NT2/D1 (cell line): ENCODE measurements around the gene PDILT.

Source experiments
- YY1 ChIP-seq: IDR thresholded peaks from 2 replicates; pipeline ENCODE4 v1.6.1; 2011; ENCODE audit not compliant: insufficient read length, insufficient read depth
- ZNF274 ChIP-seq: IDR thresholded peaks from 2 replicates; pipeline ENCODE4 v1.6.1; 2011; ENCODE audit warnings: mild to moderate bottlenecking, low read depth, low read length

GRCh38 chr16:20319406-20319805, 85.1 kb downstream of the PDILT start:
- no peak for TF ChIP-seq ZNF274
- no peak for TF ChIP-seq YY1
